Keratinocyte (primary cell): Measurements from ENCODE around the gene FAM53B. TPM values are rescaled to one million over a fixed set of nuclear protein-coding genes. Genes with fewer than 3 reads are reported as not detected.

Experiments used
- DNase-seq: peaks from one replicate; pipeline ENCODE4 v3.0.0-alpha.2; 2011; ENCODE audit warnings: low read depth, missing footprints, low spot score
- FAIRE-seq: peaks from 2 replicates; lab custom pipeline; 2011; peaks lifted over from hg19 to GRCh38; lab: Jason Lieb, UNC
- H2AFZ ChIP-seq: 2 replicates; pipeline ENCODE4 v1.6.0; 2012; ENCODE audit warnings: low read length, control low read depth, inconsistent platforms; ENCODE audit not compliant: control insufficient read depth
- H3K27ac ChIP-seq: 2 replicates; pipeline ENCODE4 v1.5.1; 2011; ENCODE audit warnings: low read length; ENCODE audit not compliant: control insufficient read depth, insufficient read depth
- H3K27me3 ChIP-seq: 3 replicates; pipeline ENCODE4 v1.6.0; 2011; ENCODE audit warnings: low read length; ENCODE audit not compliant: control insufficient read depth, insufficient read depth; ENCODE audit errors: extremely low read depth
- H3K36me3 ChIP-seq, 2 experiments: 2 replicates in 1 of 2; 3 replicates in 1 of 2; pipeline ENCODE4 v1.5.1; 2011; ENCODE audit warnings: low read length in 2 of 2, mild to moderate bottlenecking in 1 of 2; ENCODE audit not compliant: control insufficient read depth in 2 of 2, insufficient read depth in 2 of 2; ENCODE audit errors: extremely low read depth in 1 of 2
- H3K4me1 ChIP-seq: 3 replicates; pipeline ENCODE4 v1.5.1; 2011; ENCODE audit warnings: low read length; ENCODE audit not compliant: control insufficient read depth, insufficient read depth; ENCODE audit errors: extremely low read depth
- H3K4me2 ChIP-seq: 3 replicates; pipeline ENCODE4 v1.6.0; 2011; ENCODE audit warnings: low read depth, low read length; ENCODE audit not compliant: control insufficient read depth, insufficient read depth; ENCODE audit errors: extremely low read depth
- H3K4me3 ChIP-seq, 3 experiments: fragments of 200-600 bp in 1 of 3; sonication (generic) in 1 of 3; 2 replicates in 2 of 3; 3 replicates in 1 of 3; pipeline ENCODE4 v1.5.1; 2011 to 2016; ENCODE audit warnings: low read length in 3 of 3, mild to moderate bottlenecking in 3 of 3, control low read depth in 2 of 3, inconsistent platforms in 1 of 3, low read depth in 1 of 3, mixed read lengths in 1 of 3, mixed run types in 1 of 3, moderate library complexity in 1 of 3; ENCODE audit not compliant: control insufficient read depth in 2 of 3, insufficient read depth in 2 of 3; ENCODE audit errors: extremely low read depth in 1 of 3
- H3K79me2 ChIP-seq: 2 replicates; pipeline ENCODE4 v1.6.0; 2012; ENCODE audit warnings: low read length; ENCODE audit not compliant: control insufficient read depth, insufficient read depth
- H3K9ac ChIP-seq: 3 replicates; pipeline ENCODE4 v1.6.0; 2011; ENCODE audit warnings: low read length; ENCODE audit not compliant: control insufficient read depth, insufficient read depth; ENCODE audit errors: extremely low read depth
- H3K9me1 ChIP-seq: 3 replicates; pipeline ENCODE4 v1.6.0; 2011; ENCODE audit warnings: low read length; ENCODE audit not compliant: control insufficient read depth, insufficient read depth; ENCODE audit errors: extremely low read depth
- H3K9me3 ChIP-seq: 2 replicates; pipeline ENCODE4 v1.5.1; 2012; ENCODE audit warnings: low read depth, low read length; ENCODE audit not compliant: control insufficient read depth
- H4K20me1 ChIP-seq: 3 replicates; pipeline ENCODE4 v1.6.0; 2011; ENCODE audit warnings: low read length; ENCODE audit not compliant: control insufficient read depth, insufficient read depth; ENCODE audit errors: extremely low read depth
- EZH2 ChIP-seq: IDR thresholded peaks from one replicate; pipeline ENCODE4 v1.6.1; 2012; ENCODE audit warnings: inconsistent platforms, mild to moderate bottlenecking, low read length, moderate library complexity
- dilution Hi-C: fragments of 300-500 bp; cut with MboI; formaldehyde crosslinking; loops from one replicate; pipeline ENCODE4 v1.7.0; 2020; ENCODE audit warnings: low sequenced_read_pairs; ENCODE audit not compliant: extremely low pct_ligation_motif_present
- polyA plus RNA-seq, 5 experiments: library from polyadenylated mRNA; depleted of rRNA in 3 of 5; stranded (reverse) in 3 of 5; stranded (forward) in 1 of 5; unstranded in 1 of 5; fragments of >200 nt; gene quantifications; 1 replicate in 1 of 5; 2 replicates in 3 of 5; 3 replicates in 1 of 5; pipeline versions ENCODE4 v1.2.1 to v1.2.3, GENCODE V29; 2011 to 2012; ENCODE audit warnings: missing spikeins in 2 of 5, low read depth in 1 of 5, low replicate concordance in 1 of 5
- TF ChIP-seq, protein P1 (sequence below), 3 experiments: IDR thresholded peaks in 1 of 3; conservative IDR thresholded peaks in 1 of 3; optimal IDR thresholded peaks in 1 of 3; 2 replicates in 2 of 3; 3 replicates in 1 of 3; pipeline versions ENCODE3 to v1.5.1; 2011; ENCODE audit warnings: low read length in 3 of 3, mild to moderate bottlenecking in 3 of 3, moderate library complexity in 2 of 3, control low read depth in 1 of 3, inconsistent platforms in 1 of 3; ENCODE audit not compliant: insufficient read depth in 2 of 3; ENCODE audit errors: extremely low read depth in 1 of 3

Gene FAM53B
- polyA plus RNA-seq, 1 donor (not counting 4 experiments of a cell fraction or from before 2014, with no cell fraction given): 8.6 TPM

DNA sequence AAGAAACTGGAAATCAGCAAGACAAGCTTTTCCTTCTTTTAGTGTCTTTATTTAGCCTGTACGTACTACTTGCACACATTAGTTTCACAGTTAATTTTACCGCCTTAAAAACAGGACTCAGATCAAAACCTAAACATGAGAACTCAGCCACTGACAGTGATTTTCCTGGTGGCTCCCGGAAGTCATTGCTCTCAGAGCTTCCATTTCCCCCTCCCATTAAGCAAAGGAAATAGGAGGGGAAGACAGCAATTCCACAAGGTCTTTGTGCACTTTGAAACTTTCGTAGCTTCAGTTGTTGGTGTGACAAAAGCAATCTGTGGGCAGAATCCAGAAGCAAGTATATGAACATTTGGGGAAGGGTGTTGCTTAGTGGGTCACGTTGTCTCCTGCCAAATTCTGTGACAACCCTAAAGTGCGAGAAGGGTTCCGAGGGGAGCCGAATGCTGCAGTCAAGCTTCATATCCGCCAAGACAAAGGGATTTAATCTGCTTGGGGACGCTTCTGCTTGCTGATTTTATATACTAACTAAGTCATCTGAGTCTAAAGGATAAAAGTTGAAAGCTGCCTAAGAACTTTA, 30.4 kb downstream of the FAM53B start:
- no peak overlapping the region for H3K9ac ChIP-seq
- H3K4me1 ChIP-seq: peaks cover 19% of the 10 kb centered on the region
- no peaks in the 10 kb centered on the region for H3K9me1 ChIP-seq
- H4K20me1 ChIP-seq: peaks cover 4% of the 10 kb centered on the region
- no peaks in the 10 kb centered on the region for H3K9me3 ChIP-seq
- no peak for TF ChIP-seq EZH2
- TF ChIP-seq, protein P1, sequence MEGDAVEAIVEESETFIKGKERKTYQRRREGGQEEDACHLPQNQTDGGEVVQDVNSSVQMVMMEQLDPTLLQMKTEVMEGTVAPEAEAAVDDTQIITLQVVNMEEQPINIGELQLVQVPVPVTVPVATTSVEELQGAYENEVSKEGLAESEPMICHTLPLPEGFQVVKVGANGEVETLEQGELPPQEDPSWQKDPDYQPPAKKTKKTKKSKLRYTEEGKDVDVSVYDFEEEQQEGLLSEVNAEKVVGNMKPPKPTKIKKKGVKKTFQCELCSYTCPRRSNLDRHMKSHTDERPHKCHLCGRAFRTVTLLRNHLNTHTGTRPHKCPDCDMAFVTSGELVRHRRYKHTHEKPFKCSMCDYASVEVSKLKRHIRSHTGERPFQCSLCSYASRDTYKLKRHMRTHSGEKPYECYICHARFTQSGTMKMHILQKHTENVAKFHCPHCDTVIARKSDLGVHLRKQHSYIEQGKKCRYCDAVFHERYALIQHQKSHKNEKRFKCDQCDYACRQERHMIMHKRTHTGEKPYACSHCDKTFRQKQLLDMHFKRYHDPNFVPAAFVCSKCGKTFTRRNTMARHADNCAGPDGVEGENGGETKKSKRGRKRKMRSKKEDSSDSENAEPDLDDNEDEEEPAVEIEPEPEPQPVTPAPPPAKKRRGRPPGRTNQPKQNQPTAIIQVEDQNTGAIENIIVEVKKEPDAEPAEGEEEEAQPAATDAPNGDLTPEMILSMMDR (optimal IDR thresholded peaks at IDR 0.05 in 1 of 3, IDR thresholded peaks at IDR 0.05 in 1 of 3, conservative IDR thresholded peaks at IDR 0.05 in 1 of 3; ENCODE audit: extremely low read depth in 1 of 3, insufficient read depth in 2 of 3, low read length in 3 of 3): no peak
- no peaks in the 10 kb centered on the region for H3K27me3 ChIP-seq
- H3K4me3 ChIP-seq: no peak overlapping the region
- no peak overlapping the region for H3K27ac ChIP-seq
- peaks cover 51% of the 10 kb centered on the region for H3K79me2 ChIP-seq
- H3K36me3 ChIP-seq: peaks cover 2 to 5% of the 10 kb centered on the region in 2 experiments
- no peak overlapping the region for H3K4me2 ChIP-seq
- FAIRE-seq: no peak
- no peak overlapping the region for H2AFZ ChIP-seq
- dilution Hi-C loops: no loop called here
- no peak for DNase-seq

DNA sequence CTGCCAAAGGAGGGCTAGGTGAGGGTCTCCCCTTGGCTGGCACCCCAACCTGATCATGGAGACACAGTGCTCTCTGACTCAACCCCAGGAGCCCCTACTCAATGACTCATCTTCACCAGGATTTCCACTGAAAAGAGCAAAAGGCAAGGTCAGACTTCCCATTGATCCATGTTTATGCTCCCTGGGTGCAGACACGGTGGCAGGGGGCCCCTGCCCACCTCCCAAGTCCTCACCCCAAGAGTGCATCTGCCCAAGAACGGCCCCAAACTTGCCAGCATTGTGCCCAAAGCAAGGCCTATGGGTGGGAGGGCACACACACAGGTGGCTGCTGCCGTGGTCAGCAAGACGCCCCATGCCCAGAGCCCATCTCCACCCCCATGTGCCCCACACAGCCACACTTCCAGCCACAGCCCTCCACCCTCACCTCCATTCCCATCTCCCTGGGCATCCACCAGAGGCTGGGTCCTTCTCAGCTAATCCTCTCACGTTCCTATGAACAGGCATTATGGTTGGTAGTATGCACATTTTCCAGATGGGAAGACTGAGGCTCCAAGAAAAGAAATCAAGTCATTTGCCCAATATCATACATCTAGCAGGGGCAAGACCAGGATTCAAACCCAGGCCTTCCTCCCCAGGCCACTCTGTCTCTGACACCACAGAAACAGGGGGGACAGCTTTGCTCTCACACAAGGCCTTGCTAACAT, 31.3 kb downstream of the FAM53B start:
- DNase-seq (no peak), FAIRE-seq (no peak)
- no peaks in the 10 kb centered on the region for H3K27me3 ChIP-seq
- no peak for TF ChIP-seq EZH2
- TF ChIP-seq, protein P1 (optimal IDR thresholded peaks at IDR 0.05 in 1 of 3, IDR thresholded peaks at IDR 0.05 in 1 of 3, conservative IDR thresholded peaks at IDR 0.05 in 1 of 3; ENCODE audit: extremely low read depth in 1 of 3, insufficient read depth in 2 of 3, low read length in 3 of 3): no peak
- peaks cover 13% of the 10 kb centered on the region for H3K4me1 ChIP-seq
- peaks cover 4% of the 10 kb centered on the region for H4K20me1 ChIP-seq
- H3K4me2 ChIP-seq: no peak overlapping the region
- H3K79me2 ChIP-seq: peaks cover 45% of the 10 kb centered on the region
- H3K9me3 ChIP-seq: no peaks in the 10 kb centered on the region
- no peak overlapping the region for H3K27ac ChIP-seq
- H2AFZ ChIP-seq: no peak overlapping the region
- no peak overlapping the region for H3K4me3 ChIP-seq
- peaks cover 2 to 5% of the 10 kb centered on the region in 2 experiments for H3K36me3 ChIP-seq
- dilution Hi-C loops: no loop called here
- no peak overlapping the region for H3K9ac ChIP-seq
- H3K9me1 ChIP-seq: no peaks in the 10 kb centered on the region
